ENCODE measurements around the gene MSMB. TPM values are rescaled to one million over a fixed set of nuclear protein-coding genes. Genes with fewer than 3 reads are reported as not detected.

MSMB gene
- total RNA-seq, 1 donor from 2014 or later: not detected

- H3K36me3 ChIP-seq: no peaks in the 10 kb centered on the region
- peaks cover 0 to 25% of the 10 kb centered on the region in 2 donors for H3K4me1 ChIP-seq
- H3K9me3 ChIP-seq: no peaks in the 10 kb centered on the region
- no peak for DNase-seq (ENCODE audit: low spot score in 2 of 2)
- peak overlapping the region; percentile 70 to 80 for H3K4me3 ChIP-seq
- no peaks in the 10 kb centered on the region for H3K27me3 ChIP-seq
- peak; percentile 31 to 44 (median 32) for TF ChIP-seq CTCF (IDR thresholded peaks at IDR 0.05)
- no peak overlapping the region for H3K27ac ChIP-seq
- intact Hi-C loops (cut with DNase I): loop anchor here (10.0 kb wide), 3 partner anchors 54 to 1136 kb away; partner anchors contain the start of genes ANTXRL and TIMM23
Measured at GRCh38 chr10:46028584-46029460, 17.2 kb downstream of the MSMB start.

- Histone ChIP-seq H3K36me3 (no peaks in the 10 kb centered on the region), H3K4me1 (peaks cover 0 to 35% of the 10 kb centered on the region in 2 donors), H3K9me3 (no peaks in the 10 kb centered on the region), H3K27me3 (no peaks in the 10 kb centered on the region), H3K27ac (no peak overlapping the region), H3K4me3 (no peak overlapping the region)
- intact Hi-C loops (cut with DNase I): loop anchor here (10.0 kb wide), 3 partner anchors 51 to 1139 kb away; partner anchors contain the start of genes ANTXRL and TIMM23
- no peak for DNase-seq (ENCODE audit: low spot score in 2 of 2)
- no peak for TF ChIP-seq CTCF (IDR thresholded peaks at IDR 0.05)
Measured at GRCh38 chr10:46026106-46026505, 20.0 kb downstream of the MSMB start.

GRCh38 chr10:46025406-46025805, 20.7 kb downstream of the MSMB start:
- DNase-seq (ENCODE audit: low spot score in 2 of 2): no peak
- no peaks in the 10 kb centered on the region for H3K27me3 ChIP-seq
- no peak for TF ChIP-seq CTCF (IDR thresholded peaks at IDR 0.05)
- intact Hi-C loops (cut with DNase I): loop anchor here (10.0 kb wide), 3 partner anchors 51 to 1139 kb away; partner anchors contain the start of genes ANTXRL and TIMM23
- H3K4me3 ChIP-seq: no peak overlapping the region
- H3K9me3 ChIP-seq: no peaks in the 10 kb centered on the region
- H3K4me1 ChIP-seq: peaks cover 0 to 35% of the 10 kb centered on the region in 2 donors
- no peaks in the 10 kb centered on the region for H3K36me3 ChIP-seq
- no peak overlapping the region for H3K27ac ChIP-seq

GRCh38 chr10:46024948-46025347, 21.1 kb downstream of the MSMB start:
- H3K4me3 ChIP-seq: no peak overlapping the region
- H3K9me3 ChIP-seq: no peaks in the 10 kb centered on the region
- H3K27me3 ChIP-seq: no peaks in the 10 kb centered on the region
- no peak for TF ChIP-seq CTCF (IDR thresholded peaks at IDR 0.05)
- intact Hi-C loops (cut with DNase I): loop anchor here (5.0 to 10.0 kb wide), 4 partner anchors 50 to 1140 kb away; partner anchors contain the start of genes ANTXRL and TIMM23
- peaks cover 0 to 35% of the 10 kb centered on the region in 2 donors for H3K4me1 ChIP-seq
- H3K36me3 ChIP-seq: no peaks in the 10 kb centered on the region
- no peak overlapping the region for H3K27ac ChIP-seq
- DNase-seq (ENCODE audit: low spot score in 2 of 2): no peak

DNA sequence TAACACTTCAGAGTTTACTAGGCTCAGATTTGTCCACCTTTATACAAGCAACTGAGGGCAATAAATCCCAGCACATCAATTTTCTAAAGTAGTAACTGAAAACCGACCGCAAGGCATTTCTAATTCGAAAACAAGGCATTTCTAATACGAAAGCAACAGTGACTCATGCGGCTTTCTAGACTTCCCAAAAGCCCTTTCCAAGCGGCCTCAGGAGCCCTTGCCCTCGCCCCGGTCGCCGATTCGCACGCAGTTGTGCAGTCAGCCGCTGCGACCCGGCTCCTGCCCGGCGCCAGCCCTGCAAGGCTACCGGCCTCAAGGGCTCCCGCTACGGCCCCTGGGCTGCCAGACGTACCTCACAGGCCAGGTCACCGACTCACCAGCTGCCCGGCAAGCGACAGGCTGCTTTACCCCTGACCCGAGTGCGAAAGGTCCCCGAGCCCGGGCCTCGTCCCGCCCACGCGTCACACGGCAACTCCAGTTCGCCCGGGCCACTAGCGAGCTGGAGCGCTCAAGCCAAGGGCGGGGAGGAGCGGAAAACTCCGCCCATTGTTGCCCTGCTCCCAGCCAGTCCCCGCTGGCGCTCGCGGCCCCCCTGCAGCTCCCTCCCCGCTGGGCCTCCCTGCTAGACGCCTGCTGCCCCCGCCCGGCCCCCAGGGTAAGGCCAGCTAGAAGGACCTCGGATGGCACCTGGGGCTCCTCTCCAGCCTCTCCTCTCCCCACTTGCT, 22.9 kb downstream of the MSMB start:
- no peaks in the 10 kb centered on the region for H3K36me3 ChIP-seq
- peak in 2 of 3 experiments; percentile 36 to 40 for TF ChIP-seq CTCF (IDR thresholded peaks at IDR 0.05)
- peaks cover 3 to 27% of the 10 kb centered on the region in 2 donors for H3K4me1 ChIP-seq
- peak; percentile 71 to 95 for DNase-seq (ENCODE audit: low spot score in 2 of 2)
- H3K27me3 ChIP-seq: no peaks in the 10 kb centered on the region
- intact Hi-C loops (cut with DNase I): loop anchor here (1.0 to 10.0 kb wide), 5 partner anchors 8 to 1142 kb away; partner anchors contain the start of genes ANTXRL and TIMM23
- H3K27ac ChIP-seq: peak overlapping the region; percentile 80 to 82
- peak overlapping the region; percentile 63 to 67 for H3K4me3 ChIP-seq
- H3K9me3 ChIP-seq: no peaks in the 10 kb centered on the region

All from ascending aorta (tissue), 2 donors.